Measurements from ENCODE around the gene PNISR.

The PNISR gene

DNA sequence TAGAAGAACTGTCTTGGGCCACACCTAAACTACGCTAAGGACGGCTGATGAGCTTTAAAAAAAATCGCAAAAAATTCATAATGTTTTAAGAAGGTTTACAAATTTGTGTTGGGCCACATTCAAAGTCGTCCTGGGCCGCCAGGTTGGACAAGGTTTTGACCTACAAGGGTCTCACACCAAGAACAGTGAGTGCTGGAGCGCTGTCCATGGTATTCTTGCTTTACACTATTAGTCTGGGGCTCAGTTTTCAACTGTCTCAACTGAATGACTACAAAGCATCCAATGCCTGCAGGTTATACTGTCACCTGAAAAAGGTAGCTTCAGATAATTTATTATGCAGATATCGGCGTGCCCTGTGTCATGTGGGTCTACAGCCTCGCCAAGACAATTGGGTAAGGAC, 72.0 kb downstream of the PNISR start:
- DNase-seq (ENCODE audit: extremely low read depth, low read depth) = no peak
- no peak for TF ChIP-seq CTCF (IDR thresholded peaks at IDR 0.05; ENCODE audit: low read depth, low read length)

GRCh38 chr6:99350573-99350972, 74.5 kb downstream of the PNISR start:
- no peak for TF ChIP-seq CTCF (IDR thresholded peaks at IDR 0.05; ENCODE audit: low read depth, low read length)
- no peak for DNase-seq (ENCODE audit: extremely low read depth, low read depth)

GRCh38 chr6:99349171-99350141, 75.7 kb downstream of the PNISR start, which contains the start of gene FAXC:
Gene FAXC, minus strand, starts transcription at chr6:99349674. Its CDS starts 302 bp downstream, at chr6:99349372.
- no peak for DNase-seq (ENCODE audit: extremely low read depth, low read depth)
- TF ChIP-seq CTCF (IDR thresholded peaks at IDR 0.05; ENCODE audit: low read depth, low read length) = no peak; the same call in 1 of the 2 replicates

DNA sequence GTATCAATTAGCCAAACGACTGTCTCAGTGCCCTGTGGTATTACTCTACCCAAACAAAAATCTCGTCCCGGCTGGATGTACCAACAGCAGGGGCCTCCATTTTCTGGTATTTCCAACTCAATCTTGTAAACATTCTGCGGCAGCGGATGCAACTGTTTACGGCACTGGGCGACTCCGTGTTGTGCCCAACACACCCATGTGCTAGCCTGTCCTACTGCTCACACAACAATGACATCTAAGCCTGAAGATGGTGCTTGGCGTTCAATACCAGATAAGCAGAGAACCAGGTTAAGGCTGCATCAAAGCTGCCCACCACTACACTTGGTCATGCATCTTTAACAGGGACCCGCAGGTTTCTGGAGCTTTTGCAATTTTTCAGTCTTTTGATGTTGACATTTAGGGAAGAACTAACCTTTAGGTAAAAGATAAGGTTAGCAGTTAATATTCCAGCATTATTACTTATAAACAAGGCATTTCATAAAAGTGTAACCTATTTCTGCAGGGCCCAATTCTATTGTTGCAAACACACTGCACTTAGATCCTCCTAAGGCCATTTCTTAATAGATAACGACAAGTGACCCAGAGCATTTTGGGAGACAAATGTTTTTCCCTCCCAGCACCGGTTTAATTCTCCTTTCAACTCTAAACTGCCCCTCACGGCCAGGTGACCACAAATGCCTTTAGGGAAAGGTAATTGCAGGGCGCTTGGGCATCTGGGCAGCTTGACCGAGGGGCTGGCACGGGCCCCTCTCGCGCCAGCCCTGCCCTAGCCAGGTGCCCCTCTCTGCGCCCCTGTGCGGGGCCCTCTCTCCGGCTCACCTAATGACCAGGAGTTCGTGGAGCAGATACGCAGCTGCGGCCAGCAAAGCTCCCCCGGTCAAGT, 76.6 kb downstream of the PNISR start:
- TF ChIP-seq CTCF (IDR thresholded peaks at IDR 0.05; ENCODE audit: low read depth, low read length) = no peak
- no peak for DNase-seq (ENCODE audit: extremely low read depth, low read depth)
